ENCODE results near the gene KCNMA1.
A peak's percentile ranks its signal among the peaks of the same experiment; 100 is the strongest.
"Not testable (repeated sequence)": the region's sequence is repeated elsewhere in the genome, so short reads cannot be mapped to it uniquely, and the experiment has no call there.

KCNMA1 gene

GRCh38 chr10:77637532-77638320 lies at the start of gene KCNMA1:
KCNMA1 (minus strand) TSS chr10:77637808.
- peak in 1 of 2 donors; percentile 20 for DNase-seq

- no peak for DNase-seq
Measured at GRCh38 chr10:77686650-77687417, 49.2 kb upstream of the KCNMA1 start.

GRCh38 chr10:77686096-77686495 lies 48.5 kb upstream of the KCNMA1 start:
- no peak for DNase-seq

- no peak for DNase-seq
Measured at GRCh38 chr10:77685432-77685831, 47.8 kb upstream of the KCNMA1 start.

GRCh38 chr10:77683088-77683432 lies 45.5 kb upstream of the KCNMA1 start:
- DNase-seq, result not testable (repeated sequence)

GRCh38 chr10:77682393-77683087 lies 44.9 kb upstream of the KCNMA1 start:
- DNase-seq, result no peak

- no peak for DNase-seq
Measured at GRCh38 chr10:77681839-77682238, 44.2 kb upstream of the KCNMA1 start.

GRCh38 chr10:77680811-77681210 lies 43.2 kb upstream of the KCNMA1 start:
- DNase-seq, result no peak

- DNase-seq, result no peak
Measured at GRCh38 chr10:77680065-77680464, 42.5 kb upstream of the KCNMA1 start.

- DNase-seq, result no peak
Measured at GRCh38 chr10:77679217-77679616, 41.6 kb upstream of the KCNMA1 start.

GRCh38 chr10:77678146-77678545 lies 40.5 kb upstream of the KCNMA1 start:
- DNase-seq, result no peak

- DNase-seq, result no peak
Measured at GRCh38 chr10:77675347-77675746, 37.7 kb upstream of the KCNMA1 start.

- DNase-seq, result no peak
Measured at GRCh38 chr10:77673515-77674140, 36.0 kb upstream of the KCNMA1 start.

GRCh38 chr10:77673101-77673500 lies 35.5 kb upstream of the KCNMA1 start:
- DNase-seq, result no peak

- DNase-seq, result no peak
Measured at GRCh38 chr10:77671594-77672252, 34.1 kb upstream of the KCNMA1 start.

GRCh38 chr10:77670817-77671443 lies 33.3 kb upstream of the KCNMA1 start:
- DNase-seq, result no peak

- no peak for DNase-seq
Measured at GRCh38 chr10:77669892-77670291, 32.3 kb upstream of the KCNMA1 start.

- DNase-seq, result no peak
Measured at GRCh38 chr10:77667426-77668324, 30.1 kb upstream of the KCNMA1 start.

GRCh38 chr10:77666821-77667220 lies 29.2 kb upstream of the KCNMA1 start:
- no peak for DNase-seq

- no peak for DNase-seq
Measured at GRCh38 chr10:77664696-77665095, 27.1 kb upstream of the KCNMA1 start.

GRCh38 chr10:77664008-77664407 lies 26.4 kb upstream of the KCNMA1 start:
- DNase-seq, result no peak

All from stimulated activated CD4-positive, alpha-beta T cell treated with anti-CD3 and anti-CD28 coated beads, Interleukin-2, amount 100 ng/mL, for 24 hours (primary cell).